H9 (cell line): ENCODE measurements around the gene DSCAM. TPM values are rescaled to one million over a fixed set of nuclear protein-coding genes. Genes with fewer than 3 reads are reported as not detected.

ENCODE experiments used
- DNase-seq: peaks from one replicate; pipeline ENCODE4 v3.0.0-alpha.2; 2017
- H2AFZ ChIP-seq: one replicate; pipeline ENCODE4 v1.6.1; 2013; ENCODE audit warnings: mild to moderate bottlenecking, low read length, control low read depth, moderate library complexity
- H2AK5ac ChIP-seq: 2 replicates; pipeline ENCODE4 v1.6.1; 2013; ENCODE audit warnings: low read length, control low read depth, mixed read lengths; ENCODE audit not compliant: insufficient read length
- H2BK120ac ChIP-seq: one replicate; pipeline ENCODE4 v1.6.1; 2013; ENCODE audit warnings: low read depth, mild to moderate bottlenecking, low read length, control low read depth, inconsistent platforms; ENCODE audit not compliant: poor library complexity, severe bottlenecking
- H2BK12ac ChIP-seq: 2 replicates; pipeline ENCODE4 v1.6.1; 2013; ENCODE audit warnings: low read length, control low read depth, mixed read lengths, low read depth; ENCODE audit not compliant: insufficient read length
- H2BK15ac ChIP-seq: 2 replicates; pipeline ENCODE4 v1.6.1; 2013; ENCODE audit warnings: low read depth, low read length, control low read depth
- H2BK20ac ChIP-seq: one replicate; pipeline ENCODE4 v1.6.1; 2013; ENCODE audit warnings: low read depth, mild to moderate bottlenecking, low read length, control low read depth, inconsistent platforms; ENCODE audit not compliant: poor library complexity, severe bottlenecking
- H2BK5ac ChIP-seq: 2 replicates; pipeline ENCODE4 v1.6.1; 2013; ENCODE audit warnings: low read length, control low read depth, mixed read lengths; ENCODE audit not compliant: insufficient read length
- H3K14ac ChIP-seq: 2 replicates; pipeline ENCODE4 v1.6.1; 2013; ENCODE audit warnings: low read length, control low read depth; ENCODE audit not compliant: insufficient read depth
- H3K18ac ChIP-seq: 2 replicates; pipeline ENCODE4 v1.6.1; 2013; ENCODE audit warnings: low read depth, mild to moderate bottlenecking, mixed read lengths, low read length, control low read depth; ENCODE audit not compliant: insufficient read length
- H3K23ac ChIP-seq: 2 replicates; pipeline ENCODE4 v1.6.1; 2013; ENCODE audit warnings: low read length, control low read depth, mixed read lengths, low read depth; ENCODE audit not compliant: insufficient read length
- H3K23me2 ChIP-seq: 2 replicates; pipeline ENCODE4 v1.6.1; 2013; ENCODE audit warnings: low read depth, mild to moderate bottlenecking, mixed read lengths, low read length, control low read depth; ENCODE audit not compliant: insufficient read length, poor library complexity, severe bottlenecking
- H3K27ac ChIP-seq: 2 replicates; pipeline ENCODE4 v1.5.1; 2013; ENCODE audit warnings: low read length, control low read depth, mixed read lengths, low read depth; ENCODE audit not compliant: insufficient read length
- H3K27me3 ChIP-seq: 2 replicates; pipeline ENCODE4 v1.6.1; 2013; ENCODE audit warnings: low read length, control low read depth, inconsistent platforms; ENCODE audit not compliant: insufficient read depth
- H3K4ac ChIP-seq: 2 replicates; pipeline ENCODE4 v1.6.1; 2013; ENCODE audit warnings: low read depth, mild to moderate bottlenecking, control low read depth, inconsistent platforms, low read length, moderate library complexity
- H3K4me1 ChIP-seq: 2 replicates; pipeline ENCODE4 v1.6.1; 2013; ENCODE audit warnings: low read length, control low read depth, inconsistent platforms; ENCODE audit not compliant: insufficient read depth
- H3K4me2 ChIP-seq: 2 replicates; pipeline ENCODE4 v1.6.1; 2013; ENCODE audit warnings: low read length, control low read depth, mixed read lengths; ENCODE audit not compliant: insufficient read length, insufficient read depth
- H3K56ac ChIP-seq: 2 replicates; pipeline ENCODE4 v1.6.1; 2013; ENCODE audit warnings: low read depth, mild to moderate bottlenecking, mixed read lengths, low read length, control low read depth; ENCODE audit not compliant: insufficient read length
- H3K79me1 ChIP-seq: 2 replicates; pipeline ENCODE4 v1.6.1; 2013; ENCODE audit warnings: low read depth, mild to moderate bottlenecking, moderate library complexity, low read length, control low read depth, inconsistent platforms; ENCODE audit not compliant: insufficient read depth, poor library complexity, severe bottlenecking
- H3K79me2 ChIP-seq: 2 replicates; pipeline ENCODE4 v1.6.1; 2013; ENCODE audit warnings: low read length, control low read depth, inconsistent platforms; ENCODE audit not compliant: insufficient read depth
- H3K9ac ChIP-seq: 2 replicates; pipeline ENCODE4 v1.6.1; 2013; ENCODE audit warnings: low read length, control low read depth, mixed read lengths; ENCODE audit not compliant: insufficient read length; ENCODE audit errors: extremely low read depth
- H3K9me3 ChIP-seq: one replicate; pipeline ENCODE4 v1.6.1; 2013; ENCODE audit warnings: low read depth, low read length, inconsistent platforms; ENCODE audit not compliant: control insufficient read depth
- H3T11ph ChIP-seq: one replicate; pipeline ENCODE4 v1.6.1; 2013; ENCODE audit warnings: mild to moderate bottlenecking, low read length, control low read depth, inconsistent platforms
- H4K20me1 ChIP-seq: one replicate; pipeline ENCODE4 v1.6.1; 2013; ENCODE audit not compliant: control insufficient read depth, insufficient read length, insufficient read depth
- H4K5ac ChIP-seq: 2 replicates; pipeline ENCODE4 v1.6.1; 2013; ENCODE audit warnings: low read depth, mild to moderate bottlenecking, mixed read lengths, low read length, control low read depth; ENCODE audit not compliant: insufficient read length
- H4K8ac ChIP-seq: replicated peaks from 2 replicates; pipeline ENCODE4 v1.6.1; 2013; ENCODE audit warnings: low read length, control low read depth, mixed read lengths, low read depth; ENCODE audit not compliant: insufficient read length
- H4K91ac ChIP-seq: 2 replicates; pipeline ENCODE4 v1.6.1; 2013; ENCODE audit warnings: low read depth, mild to moderate bottlenecking, moderate library complexity, mixed read lengths, low read length, control low read depth; ENCODE audit not compliant: insufficient read length
- H3K27ac Mint-ChIP-seq, 3 experiments: 2 replicates in 2 of 3; 3 replicates in 1 of 3; pipeline ENCODE4 v1.8.0; 2020 to 2021; ENCODE audit warnings: mixed read lengths in 3 of 3, mild to moderate bottlenecking in 1 of 3, moderate library complexity in 1 of 3
- H3K27me3 Mint-ChIP-seq: 2 replicates; pipeline ENCODE4 v1.8.0; 2021; ENCODE audit warnings: low read depth, mild to moderate bottlenecking, moderate library complexity, mixed read lengths
- H3K36me3 Mint-ChIP-seq, 3 experiments: 2 replicates in 2 of 3; 3 replicates in 1 of 3; pipeline ENCODE4 v1.8.0; 2020 to 2021; ENCODE audit warnings: low read depth in 3 of 3, mixed read lengths in 3 of 3; ENCODE audit not compliant: insufficient read depth in 1 of 3
- H3K4me1 Mint-ChIP-seq, 2 experiments: 2 replicates each; pipeline ENCODE4 v1.8.0; 2020; ENCODE audit warnings: mixed read lengths in 2 of 2
- H3K4me3 Mint-ChIP-seq, 2 experiments: 2 replicates in 1 of 2; 3 replicates in 1 of 2; pipeline ENCODE4 v1.8.0; 2020 to 2021; ENCODE audit warnings: mild to moderate bottlenecking in 2 of 2, mixed read lengths in 2 of 2, moderate library complexity in 1 of 2
- H3K9me3 Mint-ChIP-seq, 2 experiments: 2 replicates in 1 of 2; 3 replicates in 1 of 2; pipeline ENCODE4 v1.8.0; 2020; ENCODE audit warnings: mild to moderate bottlenecking in 2 of 2, mixed read lengths in 2 of 2, moderate library complexity in 1 of 2
- WGBS: extraction: QIAGEN DNeasy Blood & Tissue Kit; methylation state at CpG from one replicate; pipeline ENCODE4 v1.1.7; 2013; ENCODE audit warnings: missing lambda C conversion rate, low lambda C conversion rate, mixed read lengths; ENCODE audit not compliant: insufficient read length; ENCODE audit errors: extremely low coverage; 5-methylcytosine and 5-hydroxymethylcytosine counted together
- total RNA-seq: library from RNA; stranded (reverse); gene quantifications from 2 replicates; pipeline ENCODE4 v1.2.1, GENCODE V29; 2021
- TF ChIP-seq, protein P1 (sequence below): fragments of 200-600 bp; sonication (generic); conservative IDR thresholded peaks from 3 replicates; pipeline ENCODE4 v1.8.0; 2021; ENCODE audit warnings: antibody characterized with exemption, mild to moderate bottlenecking

Gene DSCAM
- total RNA-seq, 1 experiment from 2014 or later, result 0.17 TPM

DNA sequence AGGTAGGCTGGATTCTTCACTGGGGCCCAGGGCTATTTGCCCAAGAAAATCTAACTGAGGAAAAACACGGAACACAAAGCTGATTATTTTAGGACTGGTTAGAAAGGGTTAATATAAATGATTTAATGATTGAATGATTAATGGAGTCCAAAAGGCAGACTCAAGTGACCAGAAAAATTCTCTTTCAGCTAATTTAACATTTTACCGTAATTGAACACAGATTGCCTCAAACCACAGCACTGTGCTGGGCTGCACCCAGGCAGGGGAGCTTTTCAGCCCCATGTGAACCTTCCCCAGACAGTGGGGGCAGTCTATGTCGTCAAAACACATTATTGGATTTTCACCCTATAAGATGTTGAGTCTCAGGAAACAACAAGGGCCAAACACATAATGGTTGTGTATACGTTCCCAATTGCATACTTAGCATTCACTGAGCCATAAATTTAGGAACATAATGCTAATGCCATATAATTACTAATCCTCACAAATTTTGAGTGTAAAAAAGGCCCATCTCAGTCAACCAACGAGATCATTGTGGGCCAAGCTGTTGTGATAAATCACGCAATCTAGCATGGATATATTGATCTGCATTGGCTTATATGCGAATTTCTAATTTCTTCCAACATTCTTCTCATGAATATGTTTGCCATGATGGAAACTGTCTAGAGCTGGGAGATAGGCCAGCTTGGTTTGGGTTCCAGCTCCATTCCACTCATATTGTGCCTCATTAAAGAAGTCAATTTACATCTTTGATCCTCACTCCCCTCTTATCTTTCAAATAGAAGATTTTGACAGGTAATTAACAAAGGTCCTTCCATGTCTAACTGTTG is 27.7 kb downstream of the DSCAM start:
- Histone ChIP-seq H2BK20ac (no peak overlapping the region), H3K4me1 (no peaks in the 10 kb centered on the region), H3K18ac (no peak overlapping the region), H2BK15ac (no peak overlapping the region), H2BK5ac (no peak overlapping the region), H2AFZ (no peak overlapping the region), H4K91ac (no peak overlapping the region), H4K20me1 (no peaks in the 10 kb centered on the region), H3K23ac (no peak overlapping the region), H2BK120ac (no peak overlapping the region), H3K4me2 (no peak overlapping the region), H3K23me2 (no peaks in the 10 kb centered on the region), H3K79me1 (no peaks in the 10 kb centered on the region), H3K9ac (no peak overlapping the region), H3T11ph (no peak overlapping the region), H4K5ac (no peak overlapping the region), H2BK12ac (no peak overlapping the region), H3K14ac (no peak overlapping the region), H3K27me3 (no peaks in the 10 kb centered on the region), H3K27ac (no peak overlapping the region), H2AK5ac (no peak overlapping the region), H3K56ac (no peak overlapping the region), H3K4ac (no peak overlapping the region), H4K8ac (no peak overlapping the region), H3K9me3 (no peaks in the 10 kb centered on the region), H3K79me2 (no peaks in the 10 kb centered on the region)
- TF ChIP-seq, protein P1, sequence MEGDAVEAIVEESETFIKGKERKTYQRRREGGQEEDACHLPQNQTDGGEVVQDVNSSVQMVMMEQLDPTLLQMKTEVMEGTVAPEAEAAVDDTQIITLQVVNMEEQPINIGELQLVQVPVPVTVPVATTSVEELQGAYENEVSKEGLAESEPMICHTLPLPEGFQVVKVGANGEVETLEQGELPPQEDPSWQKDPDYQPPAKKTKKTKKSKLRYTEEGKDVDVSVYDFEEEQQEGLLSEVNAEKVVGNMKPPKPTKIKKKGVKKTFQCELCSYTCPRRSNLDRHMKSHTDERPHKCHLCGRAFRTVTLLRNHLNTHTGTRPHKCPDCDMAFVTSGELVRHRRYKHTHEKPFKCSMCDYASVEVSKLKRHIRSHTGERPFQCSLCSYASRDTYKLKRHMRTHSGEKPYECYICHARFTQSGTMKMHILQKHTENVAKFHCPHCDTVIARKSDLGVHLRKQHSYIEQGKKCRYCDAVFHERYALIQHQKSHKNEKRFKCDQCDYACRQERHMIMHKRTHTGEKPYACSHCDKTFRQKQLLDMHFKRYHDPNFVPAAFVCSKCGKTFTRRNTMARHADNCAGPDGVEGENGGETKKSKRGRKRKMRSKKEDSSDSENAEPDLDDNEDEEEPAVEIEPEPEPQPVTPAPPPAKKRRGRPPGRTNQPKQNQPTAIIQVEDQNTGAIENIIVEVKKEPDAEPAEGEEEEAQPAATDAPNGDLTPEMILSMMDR, result no peak
- no peaks in the 10 kb centered on the region for H3K27me3 Mint-ChIP-seq
- H3K9me3 Mint-ChIP-seq, result peaks cover 2 to 6% of the 10 kb centered on the region in 2 experiments; a peak in 4 of 5 replicates
- H3K4me3 Mint-ChIP-seq, result no peak overlapping the region
- H3K27ac Mint-ChIP-seq, result no peak overlapping the region
- DNase-seq, result no peak
- WGBS, result no CpG with 5 or more reads among the region's 7 CpGs
- no peaks in the 10 kb centered on the region for H3K36me3 Mint-ChIP-seq
- peaks cover 0 to 3% of the 10 kb centered on the region in 2 experiments; a peak in 1 of 4 replicates for H3K4me1 Mint-ChIP-seq
